ENCODE results near the gene HABP4.

Gene HABP4

DNA sequence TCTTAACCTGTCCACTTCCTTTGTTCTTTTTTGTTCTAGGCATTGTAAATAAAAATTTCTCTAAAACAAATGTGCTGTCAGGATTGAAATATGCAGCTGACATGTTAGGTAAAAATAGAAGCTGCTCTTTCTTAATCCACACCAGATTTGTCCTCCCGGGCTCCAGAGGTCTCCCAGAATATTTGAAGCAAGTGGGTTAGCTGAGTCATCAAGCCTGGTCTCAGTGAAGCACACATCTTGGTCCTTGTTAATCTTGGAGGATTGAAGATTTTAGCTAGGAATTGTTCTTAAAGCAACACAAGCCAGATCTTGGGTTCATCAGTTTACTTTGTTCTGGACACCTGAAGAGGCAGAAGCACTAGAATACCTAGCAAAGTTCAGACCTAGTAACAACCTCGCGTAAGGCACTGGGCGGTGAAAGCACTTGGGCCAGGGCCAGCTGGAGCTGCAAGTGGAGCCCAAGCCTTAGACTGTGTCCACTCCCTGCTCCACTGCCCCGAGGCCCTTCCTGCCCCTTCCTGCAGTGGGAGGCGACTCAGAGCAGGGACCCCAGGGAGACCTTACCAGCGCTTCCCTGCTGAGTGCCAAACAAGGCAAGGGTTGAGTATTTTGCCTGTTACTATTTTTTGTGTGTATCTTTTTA is 36.5 kb downstream of the HABP4 start:
- TF ChIP-seq, protein P1, sequence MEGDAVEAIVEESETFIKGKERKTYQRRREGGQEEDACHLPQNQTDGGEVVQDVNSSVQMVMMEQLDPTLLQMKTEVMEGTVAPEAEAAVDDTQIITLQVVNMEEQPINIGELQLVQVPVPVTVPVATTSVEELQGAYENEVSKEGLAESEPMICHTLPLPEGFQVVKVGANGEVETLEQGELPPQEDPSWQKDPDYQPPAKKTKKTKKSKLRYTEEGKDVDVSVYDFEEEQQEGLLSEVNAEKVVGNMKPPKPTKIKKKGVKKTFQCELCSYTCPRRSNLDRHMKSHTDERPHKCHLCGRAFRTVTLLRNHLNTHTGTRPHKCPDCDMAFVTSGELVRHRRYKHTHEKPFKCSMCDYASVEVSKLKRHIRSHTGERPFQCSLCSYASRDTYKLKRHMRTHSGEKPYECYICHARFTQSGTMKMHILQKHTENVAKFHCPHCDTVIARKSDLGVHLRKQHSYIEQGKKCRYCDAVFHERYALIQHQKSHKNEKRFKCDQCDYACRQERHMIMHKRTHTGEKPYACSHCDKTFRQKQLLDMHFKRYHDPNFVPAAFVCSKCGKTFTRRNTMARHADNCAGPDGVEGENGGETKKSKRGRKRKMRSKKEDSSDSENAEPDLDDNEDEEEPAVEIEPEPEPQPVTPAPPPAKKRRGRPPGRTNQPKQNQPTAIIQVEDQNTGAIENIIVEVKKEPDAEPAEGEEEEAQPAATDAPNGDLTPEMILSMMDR (IDR thresholded peaks at IDR 0.05; ENCODE audit: low read depth, low read length), result no peak
- H3K4me3 ChIP-seq (ENCODE audit: low read depth, low read length), result no peak overlapping the region

DNA sequence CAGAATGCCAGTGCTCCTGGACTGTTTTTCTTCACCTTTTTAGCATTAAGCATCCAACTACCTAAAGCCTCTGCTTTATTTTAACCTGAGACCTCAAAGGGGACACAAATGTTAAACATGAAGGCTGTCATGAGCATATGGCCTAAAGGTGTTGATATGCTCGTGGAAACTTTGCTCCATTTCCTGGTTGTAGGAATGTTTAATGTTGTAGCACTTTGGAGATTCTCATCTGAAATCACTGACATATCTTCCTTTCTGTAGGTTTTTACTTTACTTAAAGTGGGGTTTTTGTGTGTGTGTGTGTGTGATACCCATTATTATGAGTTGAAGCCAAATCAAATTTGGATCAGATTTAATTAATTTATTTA is 37.0 kb downstream of the HABP4 start:
- H3K4me3 ChIP-seq (ENCODE audit: low read depth, low read length), result no peak overlapping the region
- TF ChIP-seq, protein P1 (IDR thresholded peaks at IDR 0.05; ENCODE audit: low read depth, low read length), result no peak

DNA sequence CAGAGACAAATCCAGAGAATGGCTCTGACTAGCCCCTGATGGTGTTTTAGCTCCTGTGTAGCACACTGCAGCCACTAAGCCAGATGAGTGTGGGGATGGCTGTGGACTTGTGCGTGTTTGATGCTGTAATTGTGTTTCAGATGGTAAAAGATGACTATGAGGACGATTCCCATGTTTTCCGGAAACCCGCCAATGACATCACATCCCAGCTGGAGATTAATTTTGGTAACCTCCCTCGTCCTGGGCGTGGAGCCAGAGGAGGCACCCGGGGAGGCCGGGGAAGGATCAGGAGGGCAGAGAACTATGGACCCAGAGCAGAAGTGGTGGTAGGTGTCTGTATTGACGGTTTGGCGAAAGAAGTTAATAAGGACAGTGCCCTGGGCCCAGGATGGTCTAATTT is 38.0 kb downstream of the HABP4 start:
- TF ChIP-seq, protein P1 (IDR thresholded peaks at IDR 0.05; ENCODE audit: low read depth, low read length), result no peak
- H3K4me3 ChIP-seq (ENCODE audit: low read depth, low read length), result no peak overlapping the region

DNA sequence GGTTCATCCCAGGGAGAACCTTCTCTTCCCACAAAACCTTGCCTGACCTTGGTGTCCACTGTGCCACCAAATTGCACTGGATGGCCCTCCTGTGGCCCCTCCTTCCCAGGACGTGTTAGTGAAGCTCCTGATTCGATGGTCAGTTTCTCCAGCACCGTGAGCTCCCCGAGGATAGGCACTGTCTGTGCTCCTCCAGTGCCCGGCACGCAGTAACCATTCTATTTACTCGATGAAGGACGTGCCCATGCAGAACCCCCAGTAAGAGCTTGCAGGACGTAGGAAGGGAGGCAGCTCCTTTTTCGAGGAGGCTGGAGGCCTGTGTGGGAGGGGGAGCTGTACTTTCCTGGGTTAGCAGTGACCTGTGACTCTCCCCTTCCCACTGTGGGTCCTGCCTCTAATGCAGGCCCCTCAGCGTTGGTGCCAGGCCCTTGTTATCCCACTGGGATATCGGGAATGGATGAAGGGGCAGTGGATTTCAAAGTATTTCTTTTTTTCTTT is 39.6 kb downstream of the HABP4 start:
- TF ChIP-seq, protein P1 (IDR thresholded peaks at IDR 0.05; ENCODE audit: low read depth, low read length), result no peak
- no peak overlapping the region for H3K4me3 ChIP-seq (ENCODE audit: low read depth, low read length)

DNA sequence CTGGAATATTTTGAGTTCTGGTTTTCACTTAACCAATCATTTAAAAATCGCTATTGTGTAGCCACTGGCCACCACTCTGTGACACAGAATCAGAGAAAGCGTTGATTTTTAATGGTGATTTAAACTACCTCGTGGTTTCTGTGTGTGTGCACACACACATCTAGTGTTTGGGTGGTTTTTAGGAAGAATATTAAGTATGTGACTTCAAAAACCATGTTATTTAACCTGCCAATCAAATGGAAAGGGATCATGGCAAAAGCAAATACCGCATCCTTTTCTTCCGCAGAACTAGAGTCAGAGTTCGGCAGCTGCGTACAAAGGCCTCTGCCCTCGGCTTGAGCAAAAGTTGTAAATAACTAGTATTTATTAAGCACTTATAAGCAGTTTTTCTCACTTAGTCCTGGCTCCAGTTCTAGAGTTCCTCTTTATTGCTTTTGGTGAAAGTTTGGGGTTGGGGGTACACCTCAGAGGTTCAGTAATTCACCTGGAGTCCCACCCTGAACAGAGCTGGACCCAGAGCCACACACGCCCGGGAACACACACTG is 40.6 kb downstream of the HABP4 start:
- TF ChIP-seq, protein P1 (IDR thresholded peaks at IDR 0.05; ENCODE audit: low read depth, low read length), result no peak
- no peak overlapping the region for H3K4me3 ChIP-seq (ENCODE audit: low read depth, low read length)

DNA sequence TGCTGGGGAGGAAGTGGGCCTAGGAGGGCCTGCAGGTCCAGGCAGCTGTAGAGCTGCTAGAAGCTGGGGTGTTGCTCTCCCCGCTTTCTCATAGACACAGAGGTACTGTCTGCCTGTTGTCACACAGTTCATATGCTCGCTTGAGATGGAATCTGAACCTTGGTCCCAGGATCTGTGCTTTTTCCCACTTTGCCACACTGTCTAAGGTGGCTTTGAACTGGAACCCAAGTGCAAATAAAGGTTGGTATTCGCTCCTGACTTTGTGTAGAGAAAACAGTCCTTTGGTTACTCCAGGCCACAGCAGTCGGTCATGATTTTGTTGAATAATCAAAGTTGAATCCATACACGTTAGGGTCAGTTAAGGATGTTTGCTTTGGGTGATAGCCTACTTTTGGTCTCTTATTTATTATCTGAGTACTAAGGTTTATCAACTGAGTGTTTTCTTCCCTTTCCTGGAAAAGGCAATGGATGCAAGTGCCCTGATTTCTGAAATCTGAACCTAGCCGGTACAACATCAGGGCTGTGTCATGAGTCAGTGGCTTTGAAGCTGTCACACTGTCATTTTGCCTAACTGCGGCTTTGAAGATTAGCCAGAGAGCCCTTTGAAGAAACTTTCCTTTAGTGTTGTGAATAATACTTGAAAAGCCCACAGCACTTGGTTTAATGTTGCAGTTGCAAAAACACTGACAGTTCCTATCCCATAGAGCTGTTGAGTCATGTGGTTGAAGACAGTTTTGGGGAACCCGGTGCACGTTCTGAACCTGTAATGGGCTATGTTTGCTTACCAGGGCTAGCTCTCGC is 41.3 kb downstream of the HABP4 start:
- TF ChIP-seq, protein P1 (IDR thresholded peaks at IDR 0.05; ENCODE audit: low read depth, low read length), result no peak

More for the DNA sequence above, 41.3 kb downstream of the HABP4 start:
- no peak overlapping the region for H3K4me3 ChIP-seq (ENCODE audit: low read depth, low read length)

All from WI38 (cell line).